GM19438 (cell line): ENCODE results near the gene PLXNA1.

Experiments used
- ATAC-seq: cut with Tn5 transposase; IDR thresholded peaks from one replicate; pipeline ENCODE4 v1.9.1; 2021; ENCODE audit warnings: low read depth; ENCODE audit not compliant: unreplicated experiment

PLXNA1 gene

GRCh38 chr3:127015282-127016042 is 32.5 kb downstream of the PLXNA1 start:
- peak; percentile 65 for ATAC-seq

GRCh38 chr3:127016043-127016343 is 33.1 kb downstream of the PLXNA1 start:
- ATAC-seq, result no peak

- no peak for ATAC-seq
Measured at GRCh38 chr3:127016461-127016860, 33.5 kb downstream of the PLXNA1 start.

GRCh38 chr3:127017229-127017628 is 34.3 kb downstream of the PLXNA1 start:
- ATAC-seq, result no peak

GRCh38 chr3:127017781-127018180 is 34.9 kb downstream of the PLXNA1 start:
- ATAC-seq, result no peak

- ATAC-seq, result no peak
Measured at GRCh38 chr3:127018306-127018828, 35.5 kb downstream of the PLXNA1 start.

GRCh38 chr3:127019449-127019848 is 36.5 kb downstream of the PLXNA1 start:
- no peak for ATAC-seq

GRCh38 chr3:127020543-127020942 is 37.6 kb downstream of the PLXNA1 start:
- no peak for ATAC-seq

GRCh38 chr3:127022849-127023248 is 39.9 kb downstream of the PLXNA1 start:
- ATAC-seq, result no peak

GRCh38 chr3:127025456-127025855 is 42.5 kb downstream of the PLXNA1 start:
- ATAC-seq, result no peak

- ATAC-seq, result no peak
Measured at GRCh38 chr3:127026036-127026435, 43.1 kb downstream of the PLXNA1 start.

- no peak for ATAC-seq
Measured at GRCh38 chr3:127026661-127027060, 43.7 kb downstream of the PLXNA1 start.

- no peak for ATAC-seq
Measured at GRCh38 chr3:127027061-127027735, 44.3 kb downstream of the PLXNA1 start.

GRCh38 chr3:127027811-127028548 is 45.1 kb downstream of the PLXNA1 start:
- no peak for ATAC-seq

- no peak for ATAC-seq
Measured at GRCh38 chr3:127028781-127029657, 46.1 kb downstream of the PLXNA1 start.

- no peak for ATAC-seq
Measured at GRCh38 chr3:127029658-127030507, 47.0 kb downstream of the PLXNA1 start.

GRCh38 chr3:127030508-127031412 is 47.8 kb downstream of the PLXNA1 start:
- ATAC-seq, result no peak

GRCh38 chr3:127031413-127031810 is 48.5 kb downstream of the PLXNA1 start:
- ATAC-seq, result no peak

- no peak for ATAC-seq
Measured at GRCh38 chr3:127031845-127032244, 48.9 kb downstream of the PLXNA1 start.
